ENCODE results near the gene FAR2. TPM values are rescaled to one million over a fixed set of nuclear protein-coding genes. Genes with fewer than 3 reads are reported as not detected.

Gene FAR2
- total and polyA plus RNA-seq, 4 donors: 0.81 to 7.6 (median 3.1) TPM

DNA sequence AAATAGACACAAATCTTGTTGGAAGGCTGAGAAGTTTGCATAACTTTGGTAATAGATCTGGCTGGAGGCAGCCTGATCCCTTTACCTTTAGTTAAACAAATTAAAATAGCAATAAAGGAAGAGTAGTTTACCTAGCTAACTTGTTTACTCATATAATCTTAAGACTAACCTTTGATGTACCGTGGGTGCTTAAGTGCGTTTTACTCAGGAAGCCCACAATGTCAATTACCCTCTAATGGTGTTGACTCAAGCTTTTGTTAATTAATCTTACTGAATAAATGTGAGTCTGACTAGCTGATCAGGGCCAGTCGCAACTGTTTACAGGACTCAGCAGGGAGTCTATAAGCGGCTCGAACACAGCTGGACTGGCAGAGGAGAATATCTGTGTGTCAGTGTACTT, 51.5 kb downstream of the FAR2 start:
- no peaks in the 10 kb centered on the region for H3K4me1 ChIP-seq (ENCODE audit: control insufficient read depth in 4 of 4, insufficient read depth in 4 of 4, low read length in 3 of 4)
- H3K4me3 ChIP-seq (ENCODE audit: low read depth in 1 of 3, low read length in 3 of 3): no peak overlapping the region
- no peak overlapping the region for H3K27ac ChIP-seq (ENCODE audit: low read depth in 1 of 2, low read length in 2 of 2)
- no peaks in the 10 kb centered on the region for H3K9me3 ChIP-seq (ENCODE audit: control insufficient read depth in 4 of 4, low read length in 3 of 4)
- no peaks in the 10 kb centered on the region for H3K36me3 ChIP-seq (ENCODE audit: control insufficient read depth in 4 of 4, insufficient read depth in 3 of 4, low read depth in 1 of 4, low read length in 3 of 4)
- 38% methylated on average over 5 of the region's 5 CpGs for WGBS
- no peak overlapping the region for H3K9ac ChIP-seq (ENCODE audit: low read depth in 1 of 2, low read length in 2 of 2)
- no peaks in the 10 kb centered on the region for H3K27me3 ChIP-seq (ENCODE audit: control insufficient read depth in 4 of 4, insufficient read depth in 4 of 4, low read length in 3 of 4)
- DNase-seq (ENCODE audit: low spot score): no peak
- TF ChIP-seq JUND (IDR thresholded peaks at IDR 0.05) (no peak), GABPA (IDR thresholded peaks at IDR 0.05 in 1 of 2, conservative IDR thresholded peaks at IDR 0.05 in 1 of 2) (no peak), TAF1 (conservative IDR thresholded peaks at IDR 0.05) (no peak), EGR1 (IDR thresholded peaks at IDR 0.05; ENCODE audit: low read depth in 2 of 2) (no peak), HNF4A (conservative IDR thresholded peaks at IDR 0.05) (no peak), YY1 (IDR thresholded peaks at IDR 0.05) (no peak), FOXA1 (IDR thresholded peaks at IDR 0.05) (no peak), SP1 (IDR thresholded peaks at IDR 0.05) (no peak), NR2F2 (IDR thresholded peaks at IDR 0.05) (no peak), RAD21 (IDR thresholded peaks at IDR 0.05) (no peak)
- TF ChIP-seq, protein P1, sequence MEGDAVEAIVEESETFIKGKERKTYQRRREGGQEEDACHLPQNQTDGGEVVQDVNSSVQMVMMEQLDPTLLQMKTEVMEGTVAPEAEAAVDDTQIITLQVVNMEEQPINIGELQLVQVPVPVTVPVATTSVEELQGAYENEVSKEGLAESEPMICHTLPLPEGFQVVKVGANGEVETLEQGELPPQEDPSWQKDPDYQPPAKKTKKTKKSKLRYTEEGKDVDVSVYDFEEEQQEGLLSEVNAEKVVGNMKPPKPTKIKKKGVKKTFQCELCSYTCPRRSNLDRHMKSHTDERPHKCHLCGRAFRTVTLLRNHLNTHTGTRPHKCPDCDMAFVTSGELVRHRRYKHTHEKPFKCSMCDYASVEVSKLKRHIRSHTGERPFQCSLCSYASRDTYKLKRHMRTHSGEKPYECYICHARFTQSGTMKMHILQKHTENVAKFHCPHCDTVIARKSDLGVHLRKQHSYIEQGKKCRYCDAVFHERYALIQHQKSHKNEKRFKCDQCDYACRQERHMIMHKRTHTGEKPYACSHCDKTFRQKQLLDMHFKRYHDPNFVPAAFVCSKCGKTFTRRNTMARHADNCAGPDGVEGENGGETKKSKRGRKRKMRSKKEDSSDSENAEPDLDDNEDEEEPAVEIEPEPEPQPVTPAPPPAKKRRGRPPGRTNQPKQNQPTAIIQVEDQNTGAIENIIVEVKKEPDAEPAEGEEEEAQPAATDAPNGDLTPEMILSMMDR (IDR thresholded peaks at IDR 0.05; ENCODE audit: low read depth, low read length, missing input control): no peak
- TF ChIP-seq, protein P2, sequence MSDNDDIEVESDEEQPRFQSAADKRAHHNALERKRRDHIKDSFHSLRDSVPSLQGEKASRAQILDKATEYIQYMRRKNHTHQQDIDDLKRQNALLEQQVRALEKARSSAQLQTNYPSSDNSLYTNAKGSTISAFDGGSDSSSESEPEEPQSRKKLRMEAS (IDR thresholded peaks at IDR 0.05): no peak

DNA sequence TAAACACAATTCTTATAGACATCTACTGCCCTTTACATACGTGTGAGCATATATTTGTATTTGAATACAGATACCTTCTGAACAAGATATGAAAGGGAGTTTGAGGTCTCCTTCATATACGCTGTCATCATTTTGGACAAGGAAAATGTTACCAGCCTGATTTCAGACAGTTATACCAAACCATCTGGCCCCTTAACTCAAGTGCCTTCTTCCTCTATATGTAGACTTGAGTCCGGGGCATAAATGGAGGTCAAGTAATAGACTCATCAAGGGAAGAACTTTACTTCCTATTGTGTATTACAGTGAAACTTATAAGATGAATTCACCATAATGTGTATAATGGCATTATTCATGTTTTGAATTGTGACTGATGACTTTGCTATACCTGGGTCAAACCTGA, 52.2 kb downstream of the FAR2 start:
- Histone ChIP-seq H3K27ac (ENCODE audit: low read depth in 1 of 2, low read length in 2 of 2) (no peak overlapping the region), H3K4me1 (ENCODE audit: control insufficient read depth in 4 of 4, insufficient read depth in 4 of 4, low read length in 3 of 4) (no peaks in the 10 kb centered on the region), H3K9me3 (ENCODE audit: control insufficient read depth in 4 of 4, low read length in 3 of 4) (no peaks in the 10 kb centered on the region), H3K27me3 (ENCODE audit: control insufficient read depth in 4 of 4, insufficient read depth in 4 of 4, low read length in 3 of 4) (no peaks in the 10 kb centered on the region), H3K36me3 (ENCODE audit: control insufficient read depth in 4 of 4, insufficient read depth in 3 of 4, low read depth in 1 of 4, low read length in 3 of 4) (no peaks in the 10 kb centered on the region), H3K4me3 (ENCODE audit: low read depth in 1 of 3, low read length in 3 of 3) (no peak overlapping the region), H3K9ac (ENCODE audit: low read depth in 1 of 2, low read length in 2 of 2) (no peak overlapping the region)
- no peak for DNase-seq (ENCODE audit: low spot score)
- no peak for TF ChIP-seq HNF4A (conservative IDR thresholded peaks at IDR 0.05)
- no peak for TF ChIP-seq JUND (IDR thresholded peaks at IDR 0.05)
- TF ChIP-seq TAF1 (conservative IDR thresholded peaks at IDR 0.05): no peak
- TF ChIP-seq, protein P3, sequence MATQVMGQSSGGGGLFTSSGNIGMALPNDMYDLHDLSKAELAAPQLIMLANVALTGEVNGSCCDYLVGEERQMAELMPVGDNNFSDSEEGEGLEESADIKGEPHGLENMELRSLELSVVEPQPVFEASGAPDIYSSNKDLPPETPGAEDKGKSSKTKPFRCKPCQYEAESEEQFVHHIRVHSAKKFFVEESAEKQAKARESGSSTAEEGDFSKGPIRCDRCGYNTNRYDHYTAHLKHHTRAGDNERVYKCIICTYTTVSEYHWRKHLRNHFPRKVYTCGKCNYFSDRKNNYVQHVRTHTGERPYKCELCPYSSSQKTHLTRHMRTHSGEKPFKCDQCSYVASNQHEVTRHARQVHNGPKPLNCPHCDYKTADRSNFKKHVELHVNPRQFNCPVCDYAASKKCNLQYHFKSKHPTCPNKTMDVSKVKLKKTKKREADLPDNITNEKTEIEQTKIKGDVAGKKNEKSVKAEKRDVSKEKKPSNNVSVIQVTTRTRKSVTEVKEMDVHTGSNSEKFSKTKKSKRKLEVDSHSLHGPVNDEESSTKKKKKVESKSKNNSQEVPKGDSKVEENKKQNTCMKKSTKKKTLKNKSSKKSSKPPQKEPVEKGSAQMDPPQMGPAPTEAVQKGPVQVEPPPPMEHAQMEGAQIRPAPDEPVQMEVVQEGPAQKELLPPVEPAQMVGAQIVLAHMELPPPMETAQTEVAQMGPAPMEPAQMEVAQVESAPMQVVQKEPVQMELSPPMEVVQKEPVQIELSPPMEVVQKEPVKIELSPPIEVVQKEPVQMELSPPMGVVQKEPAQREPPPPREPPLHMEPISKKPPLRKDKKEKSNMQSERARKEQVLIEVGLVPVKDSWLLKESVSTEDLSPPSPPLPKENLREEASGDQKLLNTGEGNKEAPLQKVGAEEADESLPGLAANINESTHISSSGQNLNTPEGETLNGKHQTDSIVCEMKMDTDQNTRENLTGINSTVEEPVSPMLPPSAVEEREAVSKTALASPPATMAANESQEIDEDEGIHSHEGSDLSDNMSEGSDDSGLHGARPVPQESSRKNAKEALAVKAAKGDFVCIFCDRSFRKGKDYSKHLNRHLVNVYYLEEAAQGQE (IDR thresholded peaks at IDR 0.05): no peak
- no peak for TF ChIP-seq RAD21 (IDR thresholded peaks at IDR 0.05)
- no peak for TF ChIP-seq GABPA (IDR thresholded peaks at IDR 0.05 in 1 of 2, conservative IDR thresholded peaks at IDR 0.05 in 1 of 2)
- TF ChIP-seq FOXA1 (IDR thresholded peaks at IDR 0.05): no peak
- TF ChIP-seq SP1 (IDR thresholded peaks at IDR 0.05): no peak
- no peak for TF ChIP-seq RXRA (IDR thresholded peaks at IDR 0.05)
- TF ChIP-seq FOXA2 (IDR thresholded peaks at IDR 0.05): no peak
- TF ChIP-seq YY1 (IDR thresholded peaks at IDR 0.05): no peak
- no peak for TF ChIP-seq EGR1 (IDR thresholded peaks at IDR 0.05; ENCODE audit: low read depth in 2 of 2)
- 71% methylated on average over 3 of the region's 3 CpGs for WGBS
